ENCODE measurements around the gene CLRN3. TPM values are rescaled to one million over a fixed set of nuclear protein-coding genes. Genes with fewer than 3 reads are reported as not detected.

CLRN3 gene
- total RNA-seq, 1 experiment from 2014 or later: not detected

DNA sequence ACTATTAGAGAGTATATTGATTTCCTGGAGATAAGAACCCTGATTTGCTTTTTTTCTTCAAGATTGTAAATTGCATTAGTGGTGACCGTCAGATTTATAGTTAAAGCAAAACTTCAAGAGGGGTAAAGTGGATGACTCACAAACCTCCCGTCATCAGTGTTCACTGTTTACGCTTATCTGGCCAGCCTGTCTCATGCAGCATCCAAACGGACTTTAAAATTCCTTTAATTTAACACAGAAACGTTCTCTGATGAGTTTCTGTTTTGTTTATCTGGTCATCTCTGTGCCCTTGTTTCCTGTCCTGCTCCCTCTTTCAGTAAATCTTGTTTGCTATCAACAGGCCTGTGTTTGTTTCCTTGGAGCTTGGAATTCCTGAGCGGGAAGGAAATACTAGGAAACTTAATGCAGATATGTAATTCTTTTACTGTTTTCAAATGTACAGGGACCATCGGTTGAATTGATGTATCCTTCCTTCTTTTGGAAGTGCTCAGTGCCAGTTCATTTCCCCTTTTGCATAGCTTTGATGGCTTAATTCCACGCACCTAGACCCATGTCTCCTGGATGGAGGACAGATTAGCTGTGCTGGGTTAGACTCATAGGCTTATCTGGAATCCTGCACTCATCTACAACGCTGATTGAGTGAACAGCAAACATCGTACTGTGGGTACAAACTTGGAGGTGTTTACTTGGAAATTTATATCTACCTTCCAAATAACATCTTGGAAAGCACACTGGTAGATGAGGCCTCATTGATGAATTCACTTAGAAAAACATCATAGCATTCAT, 35.5 kb upstream of the CLRN3 start:
- H3K4me1 ChIP-seq (replicated peaks; ENCODE audit: insufficient read depth): peaks cover 8% of the 10 kb centered on the region
- no peaks in the 10 kb centered on the region for H3K36me3 ChIP-seq (ENCODE audit: low read depth)
- CTCF ChIA-PET: interaction anchor here (0.5 kb wide), 1 partner anchor 53 kb away, joined by 3 read pairs; no protein-coding TSS in a partner anchor
- H2AFZ ChIP-seq: no peak overlapping the region
- no peak overlapping the region for H3K4me2 ChIP-seq
- peaks cover 6% of the 10 kb centered on the region; the same call in 1 of the 2 replicates for H3F3A ChIP-seq (ENCODE audit: insufficient read depth, low read depth)
- TF ChIP-seq EZH2 (IDR thresholded peaks at IDR 0.05; ENCODE audit: low read depth) (no peak), CTCF (conservative IDR thresholded peaks at IDR 0.05) (no peak)
- H3K9me2 ChIP-seq (ENCODE audit: insufficient read depth): no peaks in the 10 kb centered on the region
- no TSS peak for BruUV-seq (replicated peaks)
- H3K27ac ChIP-seq: no peak overlapping the region
- H3K27me3 ChIP-seq (ENCODE audit: insufficient read depth, low read depth): no peaks in the 10 kb centered on the region
- H3K4me3 ChIP-seq: no peak overlapping the region
- DNase-seq: no peak
- POLR2A ChIA-PET (ENCODE audit: unreplicated experiment): no interaction called here
- H4K20me1 ChIP-seq (ENCODE audit: insufficient read depth): no peaks in the 10 kb centered on the region
- intact Hi-C loops (cut with micrococcal nuclease; ENCODE audit: unreplicated experiment): no loop called here
- no peaks in the 10 kb centered on the region for H3K9me3 ChIP-seq (ENCODE audit: insufficient read depth, low read depth)
- H3K79me2 ChIP-seq (ENCODE audit: low read depth): peaks cover 6% of the 10 kb centered on the region

DNA sequence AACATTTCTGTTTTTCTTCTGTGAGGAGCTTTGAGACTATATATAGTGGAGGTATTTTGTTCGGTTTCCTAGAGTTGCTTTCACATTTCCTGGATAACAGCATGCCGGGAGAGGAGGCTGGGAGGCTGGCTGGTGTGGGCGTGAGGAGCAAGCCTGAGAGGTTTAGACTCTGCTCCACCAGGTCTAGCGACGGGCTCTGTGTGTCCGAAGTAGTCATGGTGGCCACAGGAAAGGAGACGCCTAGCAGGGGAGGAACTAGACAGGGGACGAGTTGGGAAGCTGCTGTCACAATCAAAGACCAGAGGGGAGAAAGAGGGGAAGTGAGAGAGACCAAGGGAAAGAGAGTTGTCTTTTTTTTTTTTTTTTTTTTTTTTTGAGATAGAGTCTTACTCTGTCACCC, 33.7 kb upstream of the CLRN3 start:
- H3K4me1 ChIP-seq (replicated peaks; ENCODE audit: insufficient read depth): peaks cover 24% of the 10 kb centered on the region
- H3K9me3 ChIP-seq (ENCODE audit: insufficient read depth, low read depth): no peaks in the 10 kb centered on the region
- no peak for DNase-seq
- no peaks in the 10 kb centered on the region for H4K20me1 ChIP-seq (ENCODE audit: insufficient read depth)
- intact Hi-C loops (cut with micrococcal nuclease; ENCODE audit: unreplicated experiment): no loop called here
- H3F3A ChIP-seq (ENCODE audit: insufficient read depth, low read depth): peaks cover 15% of the 10 kb centered on the region; the same call in 1 of the 2 replicates
- TF ChIP-seq EZH2 (IDR thresholded peaks at IDR 0.05; ENCODE audit: low read depth) (no peak), CTCF (conservative IDR thresholded peaks at IDR 0.05) (no peak)
- H3K36me3 ChIP-seq (ENCODE audit: low read depth): no peaks in the 10 kb centered on the region
- POLR2A ChIA-PET (ENCODE audit: unreplicated experiment): no interaction called here
- no peak overlapping the region for H3K4me2 ChIP-seq
- CTCF ChIA-PET: no interaction called here
- no peaks in the 10 kb centered on the region for H3K9me2 ChIP-seq (ENCODE audit: insufficient read depth)
- H3K27ac ChIP-seq: no peak overlapping the region
- no TSS peak for BruUV-seq (replicated peaks)
- H3K27me3 ChIP-seq (ENCODE audit: insufficient read depth, low read depth): no peaks in the 10 kb centered on the region
- peaks cover 11% of the 10 kb centered on the region for H3K79me2 ChIP-seq (ENCODE audit: low read depth)
- no peak overlapping the region for H3K4me3 ChIP-seq
- no peak overlapping the region for H2AFZ ChIP-seq

DNA sequence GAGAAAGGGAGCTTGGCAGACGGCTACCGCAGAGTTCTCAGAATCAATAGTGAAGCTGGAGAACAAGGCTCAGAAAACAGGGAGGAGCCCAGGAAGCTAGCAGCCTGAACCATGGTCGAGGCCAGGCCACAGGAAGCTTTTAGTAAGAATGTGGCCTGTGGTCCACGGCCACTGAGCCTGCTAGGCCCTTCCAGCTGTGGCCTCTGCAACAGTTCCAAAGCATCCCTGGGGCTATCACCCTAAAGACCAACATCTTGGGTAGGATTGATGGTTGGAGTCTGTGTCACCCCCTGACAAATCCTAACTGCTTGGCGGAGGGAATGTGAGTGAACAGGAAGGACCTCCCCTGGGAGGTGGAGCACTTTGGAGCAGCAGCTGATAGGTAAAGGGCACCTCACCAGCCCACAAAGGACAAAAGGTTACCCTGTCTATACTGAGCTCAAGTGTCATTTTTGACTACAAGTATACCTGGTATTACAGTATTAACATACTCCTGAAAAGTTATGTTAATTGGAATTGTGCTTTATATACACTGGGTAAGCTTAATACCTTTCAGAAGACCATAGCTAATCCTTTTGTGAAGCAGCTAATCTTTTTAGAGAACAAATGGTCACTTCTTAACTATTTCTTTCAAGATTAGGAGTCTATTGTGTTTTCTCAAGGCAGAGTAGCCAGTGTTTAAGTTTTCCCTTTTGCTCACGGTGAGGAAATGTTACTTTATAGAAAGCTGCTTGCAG, 32.9 kb upstream of the CLRN3 start:
- intact Hi-C loops (cut with micrococcal nuclease; ENCODE audit: unreplicated experiment): no loop called here

More for the DNA sequence above, 32.9 kb upstream of the CLRN3 start:
- H3K4me3 ChIP-seq: no peak overlapping the region
- H2AFZ ChIP-seq: no peak overlapping the region
- no peaks in the 10 kb centered on the region for H4K20me1 ChIP-seq (ENCODE audit: insufficient read depth)
- no peaks in the 10 kb centered on the region for H3K36me3 ChIP-seq (ENCODE audit: low read depth)
- peaks cover 15% of the 10 kb centered on the region; the same call in 1 of the 2 replicates for H3F3A ChIP-seq (ENCODE audit: insufficient read depth, low read depth)
- no peaks in the 10 kb centered on the region for H3K27me3 ChIP-seq (ENCODE audit: insufficient read depth, low read depth)
- TF ChIP-seq CTCF (conservative IDR thresholded peaks at IDR 0.05): no peak
- ChIA-PET CTCF (interaction anchor here (0.7 kb wide), 1 partner anchor 63 kb away, joined by 4 read pairs; no protein-coding TSS in a partner anchor), POLR2A (ENCODE audit: unreplicated experiment) (no interaction called here)
- H3K79me2 ChIP-seq (ENCODE audit: low read depth): peaks cover 18% of the 10 kb centered on the region
- no peak for DNase-seq
- H3K9me3 ChIP-seq (ENCODE audit: insufficient read depth, low read depth): no peaks in the 10 kb centered on the region
- H3K9me2 ChIP-seq (ENCODE audit: insufficient read depth): no peaks in the 10 kb centered on the region
- H3K4me1 ChIP-seq (replicated peaks; ENCODE audit: insufficient read depth): peaks cover 24% of the 10 kb centered on the region
- no TSS peak for BruUV-seq (replicated peaks)
- H3K4me2 ChIP-seq: no peak overlapping the region
- H3K27ac ChIP-seq: no peak overlapping the region

Data from PC-9 (cell line).